H9 (cell line): ENCODE data around the gene TAAR9. TPM values are rescaled to one million over a fixed set of nuclear protein-coding genes. Genes with fewer than 3 reads are reported as not detected.

ENCODE experiments used
- DNase-seq: peaks from one replicate; pipeline ENCODE4 v3.0.0-alpha.2; 2017
- H2AFZ ChIP-seq: one replicate; pipeline ENCODE4 v1.6.1; 2013; ENCODE audit warnings: mild to moderate bottlenecking, low read length, control low read depth, moderate library complexity
- H2AK5ac ChIP-seq: 2 replicates; pipeline ENCODE4 v1.6.1; 2013; ENCODE audit warnings: low read length, control low read depth, mixed read lengths; ENCODE audit not compliant: insufficient read length
- H2BK120ac ChIP-seq: one replicate; pipeline ENCODE4 v1.6.1; 2013; ENCODE audit warnings: low read depth, mild to moderate bottlenecking, low read length, control low read depth, inconsistent platforms; ENCODE audit not compliant: poor library complexity, severe bottlenecking
- H2BK12ac ChIP-seq: 2 replicates; pipeline ENCODE4 v1.6.1; 2013; ENCODE audit warnings: low read length, control low read depth, mixed read lengths, low read depth; ENCODE audit not compliant: insufficient read length
- H2BK15ac ChIP-seq: 2 replicates; pipeline ENCODE4 v1.6.1; 2013; ENCODE audit warnings: low read depth, low read length, control low read depth
- H2BK20ac ChIP-seq: one replicate; pipeline ENCODE4 v1.6.1; 2013; ENCODE audit warnings: low read depth, mild to moderate bottlenecking, low read length, control low read depth, inconsistent platforms; ENCODE audit not compliant: poor library complexity, severe bottlenecking
- H2BK5ac ChIP-seq: 2 replicates; pipeline ENCODE4 v1.6.1; 2013; ENCODE audit warnings: low read length, control low read depth, mixed read lengths; ENCODE audit not compliant: insufficient read length
- H3K14ac ChIP-seq: 2 replicates; pipeline ENCODE4 v1.6.1; 2013; ENCODE audit warnings: low read length, control low read depth; ENCODE audit not compliant: insufficient read depth
- H3K18ac ChIP-seq: 2 replicates; pipeline ENCODE4 v1.6.1; 2013; ENCODE audit warnings: low read depth, mild to moderate bottlenecking, mixed read lengths, low read length, control low read depth; ENCODE audit not compliant: insufficient read length
- H3K23ac ChIP-seq: 2 replicates; pipeline ENCODE4 v1.6.1; 2013; ENCODE audit warnings: low read length, control low read depth, mixed read lengths, low read depth; ENCODE audit not compliant: insufficient read length
- H3K23me2 ChIP-seq: 2 replicates; pipeline ENCODE4 v1.6.1; 2013; ENCODE audit warnings: low read depth, mild to moderate bottlenecking, mixed read lengths, low read length, control low read depth; ENCODE audit not compliant: insufficient read length, poor library complexity, severe bottlenecking
- H3K27ac ChIP-seq: 2 replicates; pipeline ENCODE4 v1.5.1; 2013; ENCODE audit warnings: low read length, control low read depth, mixed read lengths, low read depth; ENCODE audit not compliant: insufficient read length
- H3K27me3 ChIP-seq: 2 replicates; pipeline ENCODE4 v1.6.1; 2013; ENCODE audit warnings: low read length, control low read depth, inconsistent platforms; ENCODE audit not compliant: insufficient read depth
- H3K4ac ChIP-seq: 2 replicates; pipeline ENCODE4 v1.6.1; 2013; ENCODE audit warnings: low read depth, mild to moderate bottlenecking, control low read depth, inconsistent platforms, low read length, moderate library complexity
- H3K4me1 ChIP-seq: 2 replicates; pipeline ENCODE4 v1.6.1; 2013; ENCODE audit warnings: low read length, control low read depth, inconsistent platforms; ENCODE audit not compliant: insufficient read depth
- H3K4me2 ChIP-seq: 2 replicates; pipeline ENCODE4 v1.6.1; 2013; ENCODE audit warnings: low read length, control low read depth, mixed read lengths; ENCODE audit not compliant: insufficient read length, insufficient read depth
- H3K56ac ChIP-seq: 2 replicates; pipeline ENCODE4 v1.6.1; 2013; ENCODE audit warnings: low read depth, mild to moderate bottlenecking, mixed read lengths, low read length, control low read depth; ENCODE audit not compliant: insufficient read length
- H3K79me1 ChIP-seq: 2 replicates; pipeline ENCODE4 v1.6.1; 2013; ENCODE audit warnings: low read depth, mild to moderate bottlenecking, moderate library complexity, low read length, control low read depth, inconsistent platforms; ENCODE audit not compliant: insufficient read depth, poor library complexity, severe bottlenecking
- H3K79me2 ChIP-seq: 2 replicates; pipeline ENCODE4 v1.6.1; 2013; ENCODE audit warnings: low read length, control low read depth, inconsistent platforms; ENCODE audit not compliant: insufficient read depth
- H3K9ac ChIP-seq: 2 replicates; pipeline ENCODE4 v1.6.1; 2013; ENCODE audit warnings: low read length, control low read depth, mixed read lengths; ENCODE audit not compliant: insufficient read length; ENCODE audit errors: extremely low read depth
- H3K9me3 ChIP-seq: one replicate; pipeline ENCODE4 v1.6.1; 2013; ENCODE audit warnings: low read depth, low read length, inconsistent platforms; ENCODE audit not compliant: control insufficient read depth
- H3T11ph ChIP-seq: one replicate; pipeline ENCODE4 v1.6.1; 2013; ENCODE audit warnings: mild to moderate bottlenecking, low read length, control low read depth, inconsistent platforms
- H4K20me1 ChIP-seq: one replicate; pipeline ENCODE4 v1.6.1; 2013; ENCODE audit not compliant: control insufficient read depth, insufficient read length, insufficient read depth
- H4K5ac ChIP-seq: 2 replicates; pipeline ENCODE4 v1.6.1; 2013; ENCODE audit warnings: low read depth, mild to moderate bottlenecking, mixed read lengths, low read length, control low read depth; ENCODE audit not compliant: insufficient read length
- H4K8ac ChIP-seq: replicated peaks from 2 replicates; pipeline ENCODE4 v1.6.1; 2013; ENCODE audit warnings: low read length, control low read depth, mixed read lengths, low read depth; ENCODE audit not compliant: insufficient read length
- H4K91ac ChIP-seq: 2 replicates; pipeline ENCODE4 v1.6.1; 2013; ENCODE audit warnings: low read depth, mild to moderate bottlenecking, moderate library complexity, mixed read lengths, low read length, control low read depth; ENCODE audit not compliant: insufficient read length
- H3K27ac Mint-ChIP-seq, 3 experiments: 2 replicates in 2 of 3; 3 replicates in 1 of 3; pipeline ENCODE4 v1.8.0; 2020 to 2021; ENCODE audit warnings: mixed read lengths in 3 of 3, mild to moderate bottlenecking in 1 of 3, moderate library complexity in 1 of 3
- H3K27me3 Mint-ChIP-seq: 2 replicates; pipeline ENCODE4 v1.8.0; 2021; ENCODE audit warnings: low read depth, mild to moderate bottlenecking, moderate library complexity, mixed read lengths
- H3K36me3 Mint-ChIP-seq, 3 experiments: 2 replicates in 2 of 3; 3 replicates in 1 of 3; pipeline ENCODE4 v1.8.0; 2020 to 2021; ENCODE audit warnings: low read depth in 3 of 3, mixed read lengths in 3 of 3; ENCODE audit not compliant: insufficient read depth in 1 of 3
- H3K4me1 Mint-ChIP-seq, 2 experiments: 2 replicates each; pipeline ENCODE4 v1.8.0; 2020; ENCODE audit warnings: mixed read lengths in 2 of 2
- H3K4me3 Mint-ChIP-seq, 2 experiments: 2 replicates in 1 of 2; 3 replicates in 1 of 2; pipeline ENCODE4 v1.8.0; 2020 to 2021; ENCODE audit warnings: mild to moderate bottlenecking in 2 of 2, mixed read lengths in 2 of 2, moderate library complexity in 1 of 2
- H3K9me3 Mint-ChIP-seq, 2 experiments: 2 replicates in 1 of 2; 3 replicates in 1 of 2; pipeline ENCODE4 v1.8.0; 2020; ENCODE audit warnings: mild to moderate bottlenecking in 2 of 2, mixed read lengths in 2 of 2, moderate library complexity in 1 of 2
- WGBS: extraction: QIAGEN DNeasy Blood & Tissue Kit; methylation state at CpG from one replicate; pipeline ENCODE4 v1.1.7; 2013; ENCODE audit warnings: missing lambda C conversion rate, low lambda C conversion rate, mixed read lengths; ENCODE audit not compliant: insufficient read length; ENCODE audit errors: extremely low coverage; 5-methylcytosine and 5-hydroxymethylcytosine counted together
- total RNA-seq: library from RNA; stranded (reverse); gene quantifications from 2 replicates; pipeline ENCODE4 v1.2.1, GENCODE V29; 2021
- TF ChIP-seq, protein P1 (sequence below): fragments of 200-600 bp; sonication (generic); conservative IDR thresholded peaks from 3 replicates; pipeline ENCODE4 v1.8.0; 2021; ENCODE audit warnings: antibody characterized with exemption, mild to moderate bottlenecking

Gene TAAR9
- total RNA-seq, 1 experiment from 2014 or later: not detected

DNA sequence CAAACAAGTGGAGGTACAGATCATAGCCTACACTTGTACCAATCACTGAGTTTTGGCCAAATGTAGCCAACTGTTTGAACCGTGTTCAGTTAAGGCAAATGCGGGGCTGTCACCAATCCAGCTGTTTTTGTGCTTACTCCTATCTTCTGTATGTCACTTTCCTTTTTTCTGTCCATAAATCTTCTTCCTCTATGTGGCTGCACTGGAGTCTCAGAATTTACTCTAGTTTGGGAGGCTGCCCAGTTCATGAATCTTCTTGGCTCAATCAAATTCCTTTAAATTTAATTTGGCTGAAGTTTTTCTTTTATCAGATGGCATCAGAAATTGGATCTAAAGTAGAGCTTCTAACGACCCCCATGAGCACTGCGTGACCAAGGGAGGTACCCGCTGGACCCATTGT lies 13.4 kb upstream of the TAAR9 start:
- no peak overlapping the region for H3T11ph ChIP-seq
- H3K23ac ChIP-seq: no peak overlapping the region
- no peak overlapping the region for H2BK20ac ChIP-seq
- no peaks in the 10 kb centered on the region for H3K79me2 ChIP-seq
- no peaks in the 10 kb centered on the region for H3K36me3 Mint-ChIP-seq
- H3K27me3 ChIP-seq: no peaks in the 10 kb centered on the region
- H3K9me3 Mint-ChIP-seq: no peaks in the 10 kb centered on the region
- H3K4me3 Mint-ChIP-seq: no peak overlapping the region
- WGBS: no CpG with 5 or more reads among the region's 5 CpGs
- no peak overlapping the region for H3K9ac ChIP-seq
- H3K4me1 Mint-ChIP-seq: peaks cover 17 to 20% of the 10 kb centered on the region in 2 experiments
- H3K27me3 Mint-ChIP-seq: peaks cover 10% of the 10 kb centered on the region
- H3K18ac ChIP-seq: no peak overlapping the region
- no peaks in the 10 kb centered on the region for H3K79me1 ChIP-seq
- H3K4me1 ChIP-seq: no peaks in the 10 kb centered on the region
- H3K14ac ChIP-seq: no peak overlapping the region
- no peaks in the 10 kb centered on the region for H3K23me2 ChIP-seq
- no peak overlapping the region for H3K4ac ChIP-seq
- H2AK5ac ChIP-seq: no peak overlapping the region
- H4K20me1 ChIP-seq: no peaks in the 10 kb centered on the region
- H2BK5ac ChIP-seq: no peak overlapping the region
- TF ChIP-seq, protein P1, sequence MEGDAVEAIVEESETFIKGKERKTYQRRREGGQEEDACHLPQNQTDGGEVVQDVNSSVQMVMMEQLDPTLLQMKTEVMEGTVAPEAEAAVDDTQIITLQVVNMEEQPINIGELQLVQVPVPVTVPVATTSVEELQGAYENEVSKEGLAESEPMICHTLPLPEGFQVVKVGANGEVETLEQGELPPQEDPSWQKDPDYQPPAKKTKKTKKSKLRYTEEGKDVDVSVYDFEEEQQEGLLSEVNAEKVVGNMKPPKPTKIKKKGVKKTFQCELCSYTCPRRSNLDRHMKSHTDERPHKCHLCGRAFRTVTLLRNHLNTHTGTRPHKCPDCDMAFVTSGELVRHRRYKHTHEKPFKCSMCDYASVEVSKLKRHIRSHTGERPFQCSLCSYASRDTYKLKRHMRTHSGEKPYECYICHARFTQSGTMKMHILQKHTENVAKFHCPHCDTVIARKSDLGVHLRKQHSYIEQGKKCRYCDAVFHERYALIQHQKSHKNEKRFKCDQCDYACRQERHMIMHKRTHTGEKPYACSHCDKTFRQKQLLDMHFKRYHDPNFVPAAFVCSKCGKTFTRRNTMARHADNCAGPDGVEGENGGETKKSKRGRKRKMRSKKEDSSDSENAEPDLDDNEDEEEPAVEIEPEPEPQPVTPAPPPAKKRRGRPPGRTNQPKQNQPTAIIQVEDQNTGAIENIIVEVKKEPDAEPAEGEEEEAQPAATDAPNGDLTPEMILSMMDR: no peak
- no peak overlapping the region for H3K56ac ChIP-seq
- no peak overlapping the region for H3K27ac Mint-ChIP-seq
- H2BK15ac ChIP-seq: no peak overlapping the region
- H4K8ac ChIP-seq: no peak overlapping the region
- H2BK120ac ChIP-seq: no peak overlapping the region
- H2AFZ ChIP-seq: no peak overlapping the region
- no peak overlapping the region for H4K5ac ChIP-seq
- no peaks in the 10 kb centered on the region for H3K9me3 ChIP-seq
- no peak overlapping the region for H3K4me2 ChIP-seq
- DNase-seq: no peak
- H4K91ac ChIP-seq: no peak overlapping the region
- H2BK12ac ChIP-seq: no peak overlapping the region
- no peak overlapping the region for H3K27ac ChIP-seq
